PC-3 (cell line): Measurements from ENCODE around the gene INPP5D.

Source experiments
- CTCF ChIP-seq: fragments of 300-600 bp; sonication (generic); conservative IDR thresholded peaks from 2 replicates; pipeline ENCODE4 v1.5.1; 2017; ENCODE audit warnings: antibody characterized with exemption, low read depth, mild to moderate bottlenecking, low read length
- EZH2 ChIP-seq: fragments of 300-600 bp; sonication (generic); IDR thresholded peaks from one replicate; pipeline ENCODE4 v1.6.1; 2017; ENCODE audit warnings: antibody characterized with exemption, mild to moderate bottlenecking, low read length; ENCODE audit not compliant: unreplicated experiment

GRCh38 chr2:233242231-233242927 lies 182.2 kb downstream of the INPP5D start:
- TF ChIP-seq CTCF (no peak), EZH2 (no peak)
